Activated CD4-positive, alpha-beta T cell treated with anti-CD3 and anti-CD28 coated beads, Interleukin-2, amount 50 U/mL, for 48 hours (primary cell): ENCODE measurements around the gene ESR2.
"Not testable (repeated sequence)": the region's sequence is repeated elsewhere in the genome, so short reads cannot be mapped to it uniquely, and the experiment has no call there.

Experiments
- DNase-seq, 2 experiments: peaks; one replicate each; pipeline ENCODE4 v3.0.0-alpha.2; 2020

The ESR2 gene

DNA sequence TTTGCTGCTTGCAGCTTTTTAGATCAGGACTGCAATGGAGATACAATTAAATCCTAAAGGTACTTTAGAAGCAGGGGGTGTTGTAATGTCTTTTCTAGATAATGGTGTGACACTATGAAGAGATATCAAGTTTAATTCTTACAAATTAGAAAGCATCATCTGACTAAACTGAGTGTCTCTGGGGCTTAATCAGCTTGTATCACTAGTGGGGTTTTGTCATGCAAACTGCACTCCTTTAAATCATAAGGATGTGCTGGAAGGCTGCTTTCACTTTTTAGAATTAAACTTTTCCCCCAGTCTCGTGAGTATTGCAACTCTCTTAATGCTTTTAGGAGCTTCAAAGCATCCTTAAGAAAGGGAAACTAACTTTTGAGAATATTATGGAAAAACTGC is 218.6 kb downstream of the ESR2 start:
- DNase-seq = no peak

DNA sequence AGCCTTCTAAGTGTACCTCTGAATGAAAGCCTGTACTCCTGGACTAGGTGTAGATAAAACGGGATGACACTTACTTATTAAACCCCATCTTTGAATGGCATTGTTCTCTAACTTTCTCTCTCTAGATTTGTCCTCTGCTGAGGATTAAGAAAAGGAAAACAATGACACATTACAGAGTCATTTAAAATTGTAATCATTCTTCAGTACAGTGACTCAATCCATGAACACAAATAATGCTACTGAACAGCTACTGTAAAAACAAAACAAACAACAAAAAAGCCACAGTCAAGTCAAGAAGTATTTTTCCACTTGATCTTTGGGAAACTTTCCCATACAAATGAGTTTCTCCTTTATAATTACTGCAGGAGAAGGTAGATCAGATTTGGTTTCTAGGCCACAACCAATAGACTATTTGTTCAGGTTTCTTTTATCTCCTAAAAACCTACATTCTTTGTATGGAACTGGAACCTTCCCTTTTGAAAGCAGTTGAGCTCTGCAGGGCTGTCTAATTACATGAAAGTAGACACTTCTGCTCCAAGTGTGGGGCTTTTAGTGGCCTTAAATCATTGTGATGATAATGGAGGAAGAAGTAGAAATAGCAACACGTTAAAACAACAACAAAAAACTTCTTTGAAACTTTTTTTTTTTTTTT is 219.1 kb downstream of the ESR2 start:
- no peak for DNase-seq

DNA sequence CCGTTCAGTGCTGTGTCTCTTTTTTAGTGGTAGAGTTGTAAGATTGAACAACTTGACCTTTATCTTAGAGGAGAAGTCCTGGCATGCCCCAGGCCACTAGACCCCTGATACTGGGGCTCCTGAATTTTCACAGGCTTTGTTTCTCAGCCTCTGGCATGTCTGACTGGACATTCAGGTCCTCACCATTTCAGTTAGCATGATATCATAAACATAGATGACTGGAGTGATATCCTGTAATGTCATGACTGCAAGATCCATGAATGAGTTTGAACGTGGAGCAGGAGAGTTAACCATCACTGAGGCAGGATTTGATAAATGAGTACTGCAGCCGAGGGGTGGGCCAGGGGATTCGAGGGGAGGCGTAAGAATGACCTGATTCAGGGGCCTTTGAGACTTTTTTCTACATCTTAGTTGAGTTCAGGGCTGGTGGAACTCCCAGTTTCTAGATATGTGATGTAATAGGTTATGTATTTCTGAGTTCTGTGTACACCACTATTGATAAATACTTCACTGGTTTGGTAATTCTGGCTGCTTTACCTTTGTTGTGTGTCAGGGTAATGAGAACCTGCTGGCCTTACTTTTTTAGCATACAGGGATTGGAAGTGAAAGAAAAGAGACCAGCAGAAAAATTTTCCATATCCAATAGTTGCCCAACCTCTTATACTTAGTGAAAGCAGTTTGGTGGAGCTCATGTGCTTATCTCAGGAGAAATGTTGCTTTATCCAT is 224.4 kb downstream of the ESR2 start:
- no peak for DNase-seq

DNA sequence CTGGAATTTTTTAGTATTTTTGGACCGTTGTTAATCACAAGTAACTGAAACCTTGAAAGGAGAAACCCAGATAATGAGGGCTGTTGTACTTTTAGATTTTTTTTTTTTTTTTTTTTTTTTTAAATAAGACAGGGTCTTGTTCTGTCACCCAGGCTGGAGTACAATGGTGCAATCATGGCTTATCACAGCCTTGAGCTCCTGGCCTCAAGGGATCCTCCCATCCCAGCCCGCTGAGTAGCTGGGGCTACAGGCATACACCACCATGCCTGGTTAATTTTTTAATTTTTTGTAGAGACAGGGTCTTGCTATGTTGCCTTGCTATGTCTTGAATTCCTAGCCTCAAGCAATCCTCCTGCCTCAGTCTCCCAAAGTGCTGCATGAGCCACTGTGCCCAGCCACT is 229.7 kb downstream of the ESR2 start:
- no peak for DNase-seq

DNA sequence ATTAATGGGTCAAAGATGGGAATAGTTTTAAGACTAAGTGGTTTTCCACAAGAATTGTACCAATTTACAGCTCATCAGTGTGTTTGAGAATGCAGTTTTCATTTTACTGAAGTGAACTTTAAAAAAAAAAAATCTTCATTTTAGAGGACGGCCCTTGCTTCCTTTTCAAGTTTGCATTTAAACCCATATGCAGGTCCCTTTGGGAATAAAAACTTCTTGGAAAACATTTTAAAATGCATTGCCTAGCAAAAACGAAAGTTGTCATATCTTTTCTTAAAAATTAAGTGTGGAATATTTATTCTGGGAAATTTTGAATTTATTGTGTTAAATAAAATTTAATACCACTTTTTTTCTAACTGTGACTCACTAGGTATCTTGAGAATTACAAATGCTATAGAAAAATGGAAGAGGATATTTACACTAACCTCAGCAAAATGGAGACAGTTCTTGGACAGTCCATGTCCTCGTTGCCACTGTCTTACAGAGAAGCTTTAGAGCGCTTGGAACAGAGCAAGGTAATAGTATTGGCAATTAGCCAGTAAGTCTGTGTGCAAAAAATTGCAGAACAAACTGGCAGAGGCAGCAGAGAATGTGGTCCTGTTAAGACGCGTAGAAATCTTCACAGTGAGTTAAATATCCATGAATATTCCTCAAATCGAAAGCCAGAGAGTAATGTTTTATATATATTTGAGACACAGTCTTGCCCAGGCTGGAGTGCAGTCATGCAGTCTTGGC is 231.6 kb downstream of the ESR2 start:
- no peak for DNase-seq

DNA sequence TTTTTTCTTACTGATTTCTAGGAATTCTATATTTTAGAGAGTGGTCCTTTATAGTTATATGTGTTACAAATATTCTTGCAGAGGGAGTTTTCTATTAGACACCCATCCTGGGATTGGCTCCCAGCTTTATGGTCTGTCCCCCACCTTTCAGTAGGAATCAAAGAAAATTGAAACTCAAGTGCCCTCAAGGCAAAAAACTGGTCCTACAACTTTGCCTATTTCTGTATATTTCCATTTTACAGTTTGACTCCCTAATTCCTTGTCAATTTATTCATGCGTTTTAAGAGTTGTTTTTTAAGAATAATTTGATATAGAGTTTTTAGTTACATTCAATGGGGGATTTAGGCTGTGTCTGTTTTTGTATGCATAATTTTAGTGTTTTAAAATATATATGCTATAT is 232.5 kb downstream of the ESR2 start:
- no peak for DNase-seq

DNA sequence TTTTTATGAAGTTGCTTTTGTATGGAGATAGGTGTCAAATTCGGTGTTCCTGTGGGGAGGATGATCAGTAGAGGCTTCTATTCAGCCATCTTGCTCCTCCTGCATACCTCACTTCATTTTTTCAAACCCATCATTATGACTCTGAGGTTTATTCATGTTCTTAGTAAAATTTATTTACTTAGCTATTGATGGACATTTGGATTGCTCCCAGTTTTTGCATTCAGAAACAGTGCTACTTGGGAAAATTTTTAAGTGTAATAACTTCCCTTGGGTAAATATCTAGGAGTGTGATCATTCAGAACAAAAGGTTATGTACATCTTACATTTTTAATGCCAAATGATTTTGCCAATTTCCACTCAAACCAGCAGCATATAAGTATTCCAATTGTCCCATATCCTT is 233.1 kb downstream of the ESR2 start:
- no peak for DNase-seq

DNA sequence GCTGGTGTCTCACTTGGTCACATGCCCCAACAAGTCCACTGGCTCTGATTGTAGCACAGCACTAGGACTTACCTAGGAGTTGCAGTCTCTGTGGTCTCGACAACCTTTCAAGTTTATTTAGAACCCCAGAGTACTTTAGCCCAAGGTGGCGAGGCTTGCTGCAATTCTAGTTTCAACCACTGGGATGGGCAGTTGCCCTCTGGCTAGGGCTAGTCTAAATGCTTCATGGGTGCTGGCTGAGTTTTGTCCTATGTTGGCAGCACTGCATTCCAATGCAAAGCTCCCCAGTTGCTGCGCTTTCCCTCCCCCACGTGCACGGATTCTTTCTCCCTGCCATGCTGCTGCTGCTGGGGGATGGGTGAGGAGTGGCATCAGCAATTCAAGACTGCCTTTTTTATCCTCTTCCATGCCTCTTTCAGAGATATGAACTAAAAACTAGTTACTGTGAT is 233.5 kb downstream of the ESR2 start:
- DNase-seq = peak; percentile 17 to 21

DNA sequence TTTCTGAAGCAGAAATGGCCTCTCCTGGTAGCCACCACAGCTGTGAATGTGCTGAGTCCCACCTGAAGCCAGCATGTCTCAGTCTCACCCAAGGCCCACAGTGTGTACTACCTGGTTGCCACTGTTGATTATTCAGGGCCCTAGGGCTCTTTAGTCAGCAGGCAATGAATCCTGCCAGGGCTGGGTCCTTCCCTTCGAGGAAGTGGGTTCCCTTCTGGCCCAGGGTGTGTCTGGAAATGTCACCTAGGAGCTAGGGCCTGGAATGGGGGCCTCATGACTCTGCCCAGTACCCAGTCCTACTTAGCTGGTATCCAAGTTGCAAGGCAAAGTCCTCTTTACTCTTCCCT is 234.0 kb downstream of the ESR2 start:
- DNase-seq = no peak

DNA sequence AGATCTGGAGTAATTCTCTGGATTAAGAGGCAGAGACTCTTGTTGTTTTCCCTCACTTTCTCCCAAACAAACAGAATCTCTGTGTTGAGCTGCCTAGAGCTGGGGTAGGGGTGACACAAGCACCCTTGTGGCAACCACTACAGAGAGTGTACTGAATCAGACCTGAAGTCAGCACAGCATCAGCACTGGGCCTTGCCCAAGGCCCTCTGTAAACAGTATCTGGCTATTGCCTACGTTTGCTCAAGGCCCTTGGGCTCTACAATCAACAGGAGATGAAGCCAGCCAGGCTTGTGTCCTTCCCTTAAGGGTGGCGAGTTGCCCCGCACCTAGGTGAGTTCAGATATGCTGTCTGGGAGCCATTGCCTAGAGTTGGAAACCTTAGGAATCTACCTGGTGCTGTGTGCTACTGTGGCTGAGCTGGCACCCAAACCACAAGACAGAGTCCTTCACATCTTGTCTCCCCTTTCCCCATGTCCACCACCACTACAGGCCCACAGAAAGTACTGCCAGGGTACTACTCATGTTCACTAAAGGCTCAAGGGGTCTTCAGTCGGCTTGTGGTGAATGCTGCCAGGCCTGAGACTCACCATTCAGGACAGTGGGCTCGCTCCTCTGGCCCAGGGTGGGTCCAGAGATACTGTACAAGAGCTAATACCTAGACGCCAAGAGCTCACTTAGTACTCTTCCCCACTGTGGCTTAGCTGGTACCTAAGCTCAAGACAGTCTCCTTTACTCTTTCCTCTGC is 234.5 kb downstream of the ESR2 start:
- no peak for DNase-seq

DNA sequence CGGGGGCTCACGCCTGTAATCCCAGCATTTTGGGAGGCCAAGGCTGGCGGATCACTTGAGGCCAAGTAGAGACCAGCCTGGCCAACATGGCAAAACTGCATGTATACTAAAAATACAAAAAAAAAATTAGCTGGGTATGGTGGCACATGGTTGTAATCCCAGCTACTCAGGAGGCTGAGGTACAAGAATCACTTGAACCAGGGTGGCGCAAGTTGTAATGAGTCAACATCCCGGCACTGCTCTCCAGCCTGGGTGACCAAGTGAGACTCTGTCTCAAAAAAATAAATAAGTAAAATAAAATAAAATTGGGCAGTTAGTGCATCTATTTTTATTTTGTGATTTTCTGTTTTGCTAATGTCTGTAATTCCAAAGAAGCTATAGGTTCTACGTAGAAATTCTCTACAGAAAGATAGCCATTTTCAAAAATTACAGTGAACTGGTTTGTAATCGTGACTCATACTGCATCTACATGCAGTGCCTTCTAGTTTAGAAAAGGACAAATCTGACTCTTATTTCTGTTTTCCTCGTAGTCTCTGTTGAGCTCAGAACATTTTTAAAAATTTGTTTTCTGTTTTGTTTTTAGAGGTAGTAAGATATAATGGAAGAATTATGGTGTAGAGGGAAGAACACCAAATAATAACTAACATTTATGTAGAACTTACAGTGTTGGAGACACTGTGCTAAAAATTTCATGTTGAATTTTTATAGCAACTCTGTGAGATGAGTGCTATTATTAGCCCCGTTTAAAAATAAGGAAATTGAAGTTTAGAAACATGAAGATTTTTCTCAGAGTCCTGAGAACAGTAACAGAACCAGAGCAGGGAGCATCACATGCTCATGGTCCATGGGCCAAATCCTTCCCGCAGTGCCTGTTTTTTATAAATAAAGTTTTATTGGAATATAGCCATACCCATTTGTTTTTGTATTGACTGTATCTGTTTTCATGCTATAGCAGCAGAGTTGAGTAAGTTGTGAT is 240.2 kb downstream of the ESR2 start:
- no peak for DNase-seq

DNA sequence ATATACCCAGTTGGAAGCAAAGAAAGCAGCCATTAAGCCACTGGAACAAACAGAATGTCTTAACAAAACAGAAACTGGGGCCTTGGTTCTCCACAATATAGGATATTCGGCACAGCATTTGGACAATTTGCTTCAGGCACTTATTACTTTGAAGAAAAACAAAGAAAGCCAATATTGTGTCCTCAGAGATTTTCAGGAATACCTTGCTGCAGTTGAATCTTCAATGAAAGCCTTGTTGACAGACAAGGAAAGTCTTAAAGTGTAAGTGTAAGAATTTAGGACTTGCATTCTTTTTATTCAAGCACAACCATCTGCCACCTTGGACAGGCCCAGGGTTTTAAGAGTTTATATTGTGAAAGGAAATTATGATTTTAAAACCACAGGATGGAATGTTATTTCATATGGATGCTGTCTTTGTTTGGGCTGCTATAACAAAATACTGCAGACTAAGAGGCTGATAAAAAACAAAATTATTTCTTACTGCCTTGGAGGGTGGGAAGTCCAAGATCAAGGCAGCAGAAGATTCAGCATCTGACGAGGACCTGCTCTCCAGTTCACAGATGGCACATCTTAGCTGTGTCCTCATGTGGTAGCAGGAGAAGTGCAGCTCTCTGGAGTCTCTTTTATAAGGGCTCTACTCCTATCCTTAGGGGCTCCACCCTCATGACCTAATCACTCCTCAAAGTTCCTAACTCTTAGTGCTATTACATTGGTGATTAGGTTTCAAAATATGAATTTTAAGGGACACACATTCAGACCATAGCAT is 244.4 kb downstream of the ESR2 start:
- DNase-seq = no peak

DNA sequence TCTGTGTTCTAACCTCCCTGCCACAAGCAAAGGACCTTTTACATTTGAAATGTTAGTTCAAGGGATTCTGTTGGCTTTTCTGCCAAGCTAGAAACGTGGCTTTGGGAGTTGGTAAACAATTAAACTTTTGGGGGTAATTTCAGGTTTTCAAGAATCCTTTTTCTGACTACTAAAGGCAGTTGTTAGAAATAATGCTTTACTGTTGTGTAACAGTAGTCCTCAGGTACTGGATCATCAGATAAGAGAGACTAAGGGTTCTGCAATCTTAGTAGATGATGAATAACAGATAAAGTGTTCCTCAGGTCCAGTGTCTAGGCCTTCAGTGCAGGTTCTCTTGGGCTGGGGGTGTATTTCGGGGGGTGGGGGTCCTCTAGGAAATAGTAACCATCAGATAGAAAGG is 249.1 kb downstream of the ESR2 start:
- DNase-seq = no peak

DNA sequence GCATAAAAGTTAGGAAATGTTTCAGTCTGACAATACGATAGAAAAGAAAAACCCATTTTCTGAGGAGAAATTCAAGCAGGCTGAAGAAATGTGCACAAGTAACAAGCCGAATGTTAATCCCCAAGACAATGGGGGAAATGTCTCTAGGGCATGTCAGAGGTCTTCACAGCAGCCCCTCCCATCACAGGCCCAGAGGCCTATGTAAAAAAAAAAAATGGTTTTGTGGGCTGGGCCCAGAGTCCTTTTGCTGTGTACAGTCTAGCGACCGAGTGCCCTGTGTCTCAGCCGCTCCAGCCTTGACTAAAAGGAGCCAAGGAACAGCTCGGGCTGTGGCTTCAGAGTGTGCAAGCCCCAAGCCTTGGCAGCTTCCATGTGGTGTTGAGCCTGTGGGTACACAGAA is 250.9 kb downstream of the ESR2 start:
- DNase-seq = not testable (repeated sequence)

DNA sequence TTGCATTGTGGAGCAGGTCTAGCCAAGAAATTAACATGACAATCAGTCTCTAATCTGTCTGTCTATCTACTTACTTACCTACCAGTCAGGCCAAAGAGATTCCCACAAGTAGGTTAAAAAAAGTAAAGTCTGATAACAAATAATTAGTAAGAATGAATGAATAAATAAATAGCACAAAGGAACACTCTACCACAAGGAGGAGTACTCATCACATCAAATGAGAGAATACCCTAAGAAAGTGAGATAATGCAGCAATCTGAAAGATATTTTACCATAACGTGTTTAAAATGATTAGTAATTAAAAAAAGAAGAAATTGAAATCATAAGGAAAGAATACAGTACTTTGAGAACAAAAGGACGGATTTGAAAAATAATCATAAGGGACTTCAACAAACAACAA is 254.1 kb downstream of the ESR2 start:
- no peak for DNase-seq

DNA sequence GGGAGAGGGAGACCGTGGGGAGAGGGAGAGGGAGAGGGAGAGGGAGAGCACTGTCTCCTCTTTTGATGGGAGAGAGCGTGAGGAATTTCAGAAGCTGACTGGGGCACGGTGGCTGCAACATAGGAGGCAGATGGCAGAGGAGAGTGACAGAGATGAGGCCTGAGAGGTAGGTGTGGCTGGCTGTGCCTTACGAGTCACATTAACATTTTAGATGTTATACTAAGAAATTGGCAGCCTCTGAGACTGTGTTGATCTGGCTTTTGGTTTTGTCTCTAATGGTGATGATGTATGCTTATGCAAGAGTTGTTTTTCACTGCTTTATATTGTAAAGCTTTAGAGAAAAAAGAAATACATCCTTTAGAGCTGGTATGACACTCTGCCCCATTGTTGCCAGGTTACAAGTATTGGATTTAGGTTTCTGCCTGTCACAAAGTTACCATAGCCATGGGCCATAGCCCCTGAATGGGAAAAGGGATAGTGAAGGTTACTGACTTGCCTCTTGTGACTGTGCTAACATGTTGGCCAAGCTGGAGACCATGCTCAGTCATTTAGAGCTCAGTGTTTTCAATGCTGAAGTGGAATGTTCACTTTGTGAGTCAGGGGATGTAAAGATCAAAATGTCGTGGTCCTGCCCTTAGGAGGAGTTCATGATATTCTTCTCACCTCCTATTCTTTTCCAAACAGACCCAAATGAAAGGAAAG is 255.2 kb downstream of the ESR2 start:
- DNase-seq = no peak

DNA sequence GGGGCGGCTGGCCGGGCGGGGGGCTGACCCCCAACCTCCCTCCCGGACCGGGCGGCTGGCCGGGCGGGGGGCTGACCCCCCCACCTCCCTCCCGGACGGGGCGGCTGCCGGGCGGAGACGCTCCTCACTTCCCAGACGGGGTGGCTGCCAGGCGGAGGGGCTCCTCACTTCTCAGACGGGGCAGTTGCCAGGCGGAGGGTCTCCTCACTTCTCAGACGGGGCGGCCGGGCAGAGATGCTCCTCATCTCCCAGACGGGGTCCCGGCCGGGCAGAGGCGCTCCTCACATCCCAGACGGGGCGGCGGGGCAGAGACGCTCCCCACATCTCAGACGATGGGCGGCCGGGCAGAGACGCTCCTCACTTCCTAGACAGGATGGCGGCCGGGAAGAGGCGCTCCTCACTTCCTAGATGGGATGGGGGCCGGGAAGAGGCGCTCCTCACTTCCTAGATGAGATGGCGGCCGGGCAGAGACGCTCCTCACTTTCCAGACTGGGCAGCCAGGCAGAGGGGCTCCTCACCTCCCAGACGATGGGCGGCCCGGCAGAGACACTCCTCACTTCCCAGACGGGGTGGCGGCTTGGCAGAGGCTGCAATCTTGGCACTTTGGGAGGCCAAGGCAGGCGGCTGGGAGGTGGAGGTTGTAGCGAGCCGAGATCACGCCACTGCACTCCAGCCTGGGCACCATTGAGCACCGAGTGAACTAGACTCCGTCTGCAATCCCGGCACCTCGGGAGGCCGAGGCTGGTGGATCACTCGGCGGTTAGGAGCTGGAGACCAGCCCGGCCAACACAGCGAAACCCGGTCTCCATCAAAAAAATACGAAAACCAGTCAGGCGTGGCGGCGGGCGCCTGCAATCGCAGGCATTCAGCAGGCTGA is 256.1 kb downstream of the ESR2 start:
- DNase-seq = not testable (repeated sequence)

DNA sequence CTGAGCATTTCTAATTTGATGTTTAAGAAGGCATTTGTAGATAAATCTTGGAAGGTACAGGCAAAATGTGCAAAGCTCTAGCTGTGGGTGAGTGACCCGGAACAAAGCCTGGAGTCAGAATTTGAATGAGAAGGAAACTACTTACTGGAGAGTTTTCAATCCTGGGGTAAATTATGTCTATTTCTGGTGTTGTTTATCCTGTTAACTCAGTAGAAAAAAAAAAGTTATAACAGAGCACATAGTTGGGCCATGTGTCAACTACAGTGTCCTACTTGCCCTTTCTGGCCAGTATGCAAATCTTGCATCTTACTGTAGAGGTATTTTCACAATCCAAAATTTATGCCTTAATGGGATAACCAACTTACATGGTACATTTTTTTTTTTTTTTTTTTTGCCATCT is 259.0 kb downstream of the ESR2 start:
- DNase-seq = no peak
